OCI-LY1 (cell line): ENCODE results near the gene MTHFSD.

Experiments
- EZH2 ChIP-seq: fragments of 200-600 bp; sonication (generic), shearing (Covaris generic); IDR thresholded peaks from 2 replicates; pipeline ENCODE4 v1.8.0; 2017; ENCODE audit warnings: borderline replicate concordance, mixed run types, mild to moderate bottlenecking, antibody characterized with exemption, low read length, moderate library complexity, mixed read lengths
- TF ChIP-seq, protein P1 (sequence below): fragments of 200-600 bp; sonication (generic), shearing (Covaris generic); IDR thresholded peaks from 2 replicates; pipeline ENCODE4 v1.5.1; 2017; ENCODE audit warnings: mild to moderate bottlenecking, antibody characterized with exemption, low read length, moderate library complexity, mixed read lengths

DNA sequence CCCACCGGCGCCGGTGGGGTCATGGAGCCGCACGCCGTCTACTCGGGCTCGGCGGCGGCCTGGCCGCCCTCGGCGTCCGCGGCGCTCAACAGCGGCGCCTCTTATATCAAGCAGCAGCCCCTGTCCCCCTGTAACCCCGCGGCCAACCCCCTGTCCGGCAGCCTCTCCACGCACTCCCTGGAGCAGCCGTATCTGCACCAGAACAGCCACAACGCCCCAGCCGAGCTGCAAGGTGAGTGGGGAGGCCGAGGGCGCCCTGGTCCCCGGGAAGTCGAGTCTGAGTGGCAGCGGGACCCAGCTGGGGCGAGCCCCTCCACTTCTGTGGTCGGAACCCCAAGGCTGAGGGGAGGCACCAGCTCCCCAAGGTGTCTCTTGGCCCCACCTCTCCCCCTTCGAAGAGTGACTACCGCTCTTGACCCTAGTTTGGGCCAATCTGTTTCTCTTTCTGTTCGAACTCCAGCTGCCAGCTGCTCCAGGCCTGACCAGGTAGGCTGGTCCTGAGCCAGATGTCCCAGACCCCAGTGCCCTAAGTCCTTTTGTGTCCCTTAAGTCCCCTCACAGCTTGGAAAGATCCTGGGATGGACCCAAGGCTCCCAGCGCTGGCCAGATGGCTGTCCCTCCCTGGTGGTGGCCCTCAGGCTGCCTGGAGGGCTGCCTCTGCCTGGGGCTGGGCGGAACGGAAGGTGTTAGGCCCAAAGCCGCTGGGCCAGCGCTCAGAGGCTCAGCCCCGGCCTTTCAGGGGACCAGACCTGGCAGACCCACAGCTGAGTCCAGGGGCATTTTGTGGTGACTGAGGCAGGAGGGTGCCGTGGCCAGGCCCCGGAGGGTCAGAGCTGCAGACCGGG is 43.5 kb downstream of the MTHFSD start:
- no peak for TF ChIP-seq EZH2
- TF ChIP-seq, protein P1, sequence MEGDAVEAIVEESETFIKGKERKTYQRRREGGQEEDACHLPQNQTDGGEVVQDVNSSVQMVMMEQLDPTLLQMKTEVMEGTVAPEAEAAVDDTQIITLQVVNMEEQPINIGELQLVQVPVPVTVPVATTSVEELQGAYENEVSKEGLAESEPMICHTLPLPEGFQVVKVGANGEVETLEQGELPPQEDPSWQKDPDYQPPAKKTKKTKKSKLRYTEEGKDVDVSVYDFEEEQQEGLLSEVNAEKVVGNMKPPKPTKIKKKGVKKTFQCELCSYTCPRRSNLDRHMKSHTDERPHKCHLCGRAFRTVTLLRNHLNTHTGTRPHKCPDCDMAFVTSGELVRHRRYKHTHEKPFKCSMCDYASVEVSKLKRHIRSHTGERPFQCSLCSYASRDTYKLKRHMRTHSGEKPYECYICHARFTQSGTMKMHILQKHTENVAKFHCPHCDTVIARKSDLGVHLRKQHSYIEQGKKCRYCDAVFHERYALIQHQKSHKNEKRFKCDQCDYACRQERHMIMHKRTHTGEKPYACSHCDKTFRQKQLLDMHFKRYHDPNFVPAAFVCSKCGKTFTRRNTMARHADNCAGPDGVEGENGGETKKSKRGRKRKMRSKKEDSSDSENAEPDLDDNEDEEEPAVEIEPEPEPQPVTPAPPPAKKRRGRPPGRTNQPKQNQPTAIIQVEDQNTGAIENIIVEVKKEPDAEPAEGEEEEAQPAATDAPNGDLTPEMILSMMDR: no peak
